HT-29 (cell line): Measurements from ENCODE around the gene ZNF346. TPM values are rescaled to one million over a fixed set of nuclear protein-coding genes. Genes with fewer than 3 reads are reported as not detected.
"Not testable (repeated sequence)": the region's sequence is repeated elsewhere in the genome, so short reads cannot be mapped to it uniquely, and the experiment has no call there.

Experiments used
- DNase-seq: peaks from one replicate; pipeline ENCODE4 v3.0.0-alpha.2; 2015; ENCODE audit warnings: low spot score
- total RNA-seq: library from RNA; depleted of rRNA; stranded (reverse); fragments of >200 nt; shearing (Covaris generic); gene quantifications from 2 replicates; pipeline ENCODE4 v1.2.3, GENCODE V29; 2014; rRNA removed

ZNF346 gene, protein sequence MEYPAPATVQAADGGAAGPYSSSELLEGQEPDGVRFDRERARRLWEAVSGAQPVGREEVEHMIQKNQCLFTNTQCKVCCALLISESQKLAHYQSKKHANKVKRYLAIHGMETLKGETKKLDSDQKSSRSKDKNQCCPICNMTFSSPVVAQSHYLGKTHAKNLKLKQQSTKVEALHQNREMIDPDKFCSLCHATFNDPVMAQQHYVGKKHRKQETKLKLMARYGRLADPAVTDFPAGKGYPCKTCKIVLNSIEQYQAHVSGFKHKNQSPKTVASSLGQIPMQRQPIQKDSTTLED
- total RNA-seq: 15.9 TPM in 2 replicates

DNA sequence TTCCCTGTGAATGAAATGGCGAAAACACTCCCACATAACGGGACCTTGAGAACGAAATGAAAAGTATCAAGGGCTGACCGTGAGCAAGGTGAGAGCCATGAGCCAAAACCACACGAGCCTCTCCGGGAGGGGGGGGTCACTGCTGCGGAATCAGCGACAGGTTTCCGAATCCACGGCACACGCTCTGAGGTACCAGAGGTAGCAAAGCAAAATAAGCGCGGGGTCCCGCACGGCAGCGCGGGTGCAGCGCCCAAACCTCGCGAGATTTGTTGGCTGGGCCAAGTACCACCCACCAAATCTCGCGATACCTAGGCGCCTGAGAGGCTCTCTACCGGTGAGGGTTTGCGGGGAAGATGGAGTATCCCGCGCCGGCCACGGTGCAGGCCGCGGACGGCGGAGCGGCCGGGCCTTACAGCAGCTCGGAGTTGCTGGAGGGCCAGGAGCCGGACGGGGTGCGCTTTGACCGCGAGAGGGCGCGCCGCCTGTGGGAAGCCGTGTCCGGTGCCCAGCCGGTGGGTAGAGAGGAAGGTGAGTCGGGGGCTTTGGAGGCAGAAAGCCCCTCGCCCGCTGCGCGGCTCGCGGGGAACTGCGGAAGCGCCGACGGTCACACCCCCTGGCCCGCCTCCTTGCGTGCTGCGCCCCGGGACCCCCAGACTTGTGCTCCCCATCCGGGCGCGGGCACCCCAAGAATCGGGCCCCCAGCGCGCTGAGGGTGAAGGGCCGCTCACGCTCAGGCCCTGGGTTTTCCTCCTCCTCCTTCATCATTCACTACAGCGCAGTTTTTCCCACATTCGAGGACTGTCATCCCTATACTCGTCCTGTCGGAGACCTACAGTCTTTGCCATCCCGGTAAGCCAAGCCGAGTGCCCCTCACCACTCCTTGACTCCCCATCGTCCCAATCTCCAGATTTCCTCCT, at the start of gene ZNF346:
Gene ZNF346 (plus strand): TSS at position 311 of the 917 bp plus-strand sequence. CDS start 43 bp downstream, at position 354.
- peak; percentile 93 for DNase-seq

GRCh38 chr5:176979669-176980068, 42.8 kb upstream of the ZNF346 start:
- no peak for DNase-seq

DNA sequence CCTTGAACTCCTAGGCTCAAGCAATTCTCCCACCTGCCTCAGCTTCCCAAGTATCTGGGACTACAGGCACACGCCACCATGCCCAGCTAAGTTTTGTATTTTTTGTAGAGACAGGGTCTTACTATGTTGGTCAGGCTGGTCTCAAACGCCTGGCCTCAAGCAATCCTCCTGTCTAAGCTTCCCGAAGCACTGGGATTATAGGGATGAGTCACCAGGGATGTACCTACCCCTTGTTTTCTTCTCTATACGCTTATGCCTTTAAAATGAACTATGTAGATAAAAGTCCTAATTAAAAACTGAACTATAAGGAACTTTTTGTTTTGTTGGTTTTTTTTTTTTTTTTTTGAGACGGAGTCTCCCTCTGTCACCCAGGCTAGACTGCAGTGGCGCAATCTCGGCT, 41.7 kb upstream of the ZNF346 start:
- no peak for DNase-seq

GRCh38 chr5:176983112-176983511, 39.4 kb upstream of the ZNF346 start:
- not testable (repeated sequence) for DNase-seq

DNA sequence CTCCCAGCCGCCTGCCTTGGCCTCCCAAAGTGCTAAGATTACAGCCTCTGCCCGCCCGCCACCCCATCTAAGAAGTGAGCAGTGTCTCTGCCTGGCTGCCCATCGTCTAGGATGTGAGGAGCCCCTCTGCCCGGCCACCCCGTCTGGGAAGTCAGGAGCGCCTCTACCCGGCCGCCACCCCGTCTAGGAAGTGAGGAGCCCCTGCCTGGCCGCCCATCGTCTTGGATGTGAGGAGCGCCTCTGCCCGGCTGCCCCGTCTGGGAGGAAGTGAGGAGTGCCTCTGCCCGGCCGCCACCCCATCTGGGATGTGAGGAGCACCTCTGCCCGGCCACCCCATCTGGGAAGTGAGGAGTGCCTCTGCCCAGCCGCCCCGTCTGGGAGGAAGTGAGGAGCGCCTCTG, 38.9 kb upstream of the ZNF346 start:
- not testable (repeated sequence) for DNase-seq

DNA sequence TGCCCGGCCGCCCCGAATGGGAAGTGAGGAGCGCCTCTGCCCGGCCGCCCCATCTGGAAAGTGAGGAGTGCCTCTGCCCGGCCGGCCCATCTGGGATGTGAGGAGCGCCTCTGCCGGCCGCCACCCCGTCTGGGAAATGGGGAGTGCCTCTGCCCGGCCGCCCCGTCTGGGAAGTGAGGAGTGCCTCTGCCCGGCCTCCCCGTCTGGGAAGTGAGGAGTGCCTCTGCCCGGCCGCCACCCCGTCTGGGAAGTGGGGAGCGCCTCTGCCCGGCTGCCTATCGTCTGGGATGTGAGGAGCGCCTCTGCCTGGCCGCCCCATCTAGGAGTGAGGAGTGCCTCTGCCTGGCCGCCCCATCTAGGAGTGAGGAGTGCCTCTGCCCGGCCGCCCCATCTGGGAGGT, 38.3 kb upstream of the ZNF346 start:
- not testable (repeated sequence) for DNase-seq

GRCh38 chr5:176985516-176985915, 37.0 kb upstream of the ZNF346 start:
- DNase-seq: no peak

DNA sequence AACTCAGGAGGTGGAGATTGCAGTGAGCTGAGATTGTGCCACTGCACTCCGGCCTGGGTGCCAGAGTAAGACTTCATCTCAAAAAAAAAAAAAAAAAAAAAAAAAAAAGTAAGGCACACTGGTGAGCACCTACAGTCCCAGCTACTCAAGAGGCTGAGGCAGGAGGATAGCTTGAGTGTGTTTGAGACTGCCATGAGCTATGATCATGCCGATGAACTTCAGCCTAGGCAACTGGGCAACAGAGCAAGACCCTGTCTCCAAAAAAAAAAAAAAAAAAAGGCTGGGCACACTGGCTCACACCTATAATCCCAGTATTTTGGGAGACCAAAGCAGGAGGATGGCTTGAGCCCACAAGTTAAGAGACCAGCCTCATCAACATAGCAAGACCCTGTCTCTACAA, 36.2 kb upstream of the ZNF346 start:
- DNase-seq: no peak

DNA sequence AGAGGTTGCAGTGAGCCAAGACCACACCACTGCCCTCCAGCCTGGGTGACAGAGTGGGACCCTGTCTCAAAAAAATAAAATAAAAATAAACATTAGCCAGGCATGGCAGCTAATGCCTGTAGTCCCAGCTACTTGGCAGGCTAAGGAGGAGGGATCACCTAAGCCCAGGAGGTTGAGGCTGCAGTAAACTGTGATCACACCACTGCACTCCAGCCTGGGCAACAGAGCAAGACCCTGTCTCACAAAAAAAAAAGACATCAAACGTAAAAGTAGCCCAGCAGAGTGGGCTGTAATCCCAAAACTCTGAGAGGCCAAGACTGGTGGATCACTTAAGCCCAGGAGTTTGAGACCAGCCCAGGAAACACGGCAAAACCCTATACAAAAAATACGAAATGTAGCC, 34.9 kb upstream of the ZNF346 start:
- no peak for DNase-seq

DNA sequence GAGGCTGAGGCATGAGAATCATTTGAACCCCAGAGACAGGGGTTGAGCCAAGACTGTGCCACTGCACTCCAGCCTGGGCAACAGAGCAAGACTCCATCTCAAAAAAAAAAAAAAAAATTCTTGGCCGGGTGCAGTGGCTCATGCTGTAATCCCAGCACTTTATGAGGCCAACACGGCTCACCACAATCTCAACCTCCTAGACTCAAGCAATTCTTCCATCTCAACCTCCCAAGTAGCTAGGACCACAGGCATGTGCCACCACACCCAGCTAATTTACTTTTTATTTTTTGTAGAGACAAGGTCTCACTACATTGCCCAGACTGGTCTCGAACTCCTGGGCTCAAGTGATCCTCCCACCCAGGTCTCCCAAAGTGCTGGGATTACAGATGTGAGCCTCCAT, 29.4 kb upstream of the ZNF346 start:
- DNase-seq: not testable (repeated sequence)

- no peak for DNase-seq
Measured at GRCh38 chr5:176994460-176995121, 27.9 kb upstream of the ZNF346 start.

- no peak for DNase-seq
Measured at GRCh38 chr5:176995122-176995490, 27.4 kb upstream of the ZNF346 start.

- no peak for DNase-seq
Measured at GRCh38 chr5:176995896-176996767, 26.4 kb upstream of the ZNF346 start.

DNA sequence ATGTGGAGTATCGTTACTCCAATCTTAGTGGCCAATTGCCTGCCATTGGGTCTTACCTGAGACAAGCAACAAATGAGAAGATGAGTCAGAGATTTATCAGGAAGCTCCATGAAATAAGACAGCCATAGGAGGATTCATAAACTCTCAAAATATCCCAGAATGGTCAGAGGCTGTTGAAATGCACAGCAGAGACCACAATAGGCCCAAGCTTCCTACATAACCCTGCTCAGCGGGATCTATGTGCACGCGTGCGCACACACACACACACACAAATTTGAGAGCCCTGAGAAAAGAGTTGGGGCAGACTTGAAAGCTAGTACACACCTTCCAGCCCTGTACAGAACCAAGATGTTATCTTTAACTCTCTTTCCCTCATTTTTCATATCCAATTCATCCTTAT, 25.7 kb upstream of the ZNF346 start:
- no peak for DNase-seq

GRCh38 chr5:176998828-176999227, 23.7 kb upstream of the ZNF346 start:
- no peak for DNase-seq

DNA sequence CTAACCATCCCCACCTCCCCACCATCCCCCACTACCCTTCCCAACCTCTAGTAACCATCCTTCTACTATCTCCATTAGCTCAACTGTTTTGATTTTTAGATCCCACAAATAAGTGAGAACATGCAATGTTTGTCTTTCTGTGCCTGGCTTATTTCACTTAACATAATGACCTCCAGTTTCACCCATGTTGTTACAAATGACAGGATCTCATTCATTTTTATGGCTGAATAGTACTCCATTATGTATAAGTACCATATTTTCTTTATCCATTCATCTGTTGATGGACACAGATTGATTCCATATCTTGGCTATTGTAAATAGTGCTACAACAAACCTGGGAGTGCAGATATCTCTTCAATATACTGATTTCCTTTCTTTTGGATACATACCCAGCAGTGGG, 23.0 kb upstream of the ZNF346 start:
- DNase-seq: not testable (repeated sequence)

DNA sequence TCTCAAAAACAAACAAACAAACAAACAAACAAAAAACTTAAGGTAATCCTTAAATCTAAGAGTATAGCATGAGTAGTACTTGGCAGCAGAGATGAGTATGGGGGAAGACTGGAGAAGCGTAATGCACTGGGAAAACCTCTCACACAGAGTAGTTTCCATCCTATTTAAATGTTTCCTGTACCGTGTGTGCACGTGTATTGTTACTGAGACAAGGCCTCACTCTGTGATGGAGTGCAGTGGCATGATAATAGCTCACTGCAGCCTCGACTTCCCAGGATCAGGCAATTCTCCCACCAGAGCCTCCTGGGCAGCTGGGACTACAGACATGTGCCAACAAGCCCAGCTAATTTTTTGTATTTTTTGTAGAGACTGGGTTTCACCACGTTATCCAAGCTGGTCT, 18.8 kb upstream of the ZNF346 start:
- no peak for DNase-seq

DNA sequence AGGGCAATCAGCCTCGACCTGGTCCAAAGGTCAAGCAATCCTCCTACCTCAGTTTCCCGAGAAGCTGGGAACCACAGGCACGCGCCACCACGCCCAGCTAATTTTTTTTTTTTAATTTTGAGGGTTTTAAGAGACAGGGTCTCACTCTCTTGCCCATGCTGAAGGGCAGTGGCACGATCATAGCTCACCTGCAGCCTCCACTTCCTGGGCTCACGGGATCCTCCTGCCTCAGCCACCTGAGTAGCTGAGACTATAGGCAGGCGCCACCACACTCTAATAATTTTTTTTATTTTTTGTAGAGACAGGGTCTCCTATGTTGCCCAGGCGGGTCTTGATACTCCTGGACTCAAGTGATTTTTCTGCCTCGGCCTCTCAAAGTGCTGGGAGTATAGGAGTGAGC, 17.5 kb upstream of the ZNF346 start:
- no peak for DNase-seq

GRCh38 chr5:177005619-177006264, 16.8 kb upstream of the ZNF346 start:
- peak; percentile 83 for DNase-seq

DNA sequence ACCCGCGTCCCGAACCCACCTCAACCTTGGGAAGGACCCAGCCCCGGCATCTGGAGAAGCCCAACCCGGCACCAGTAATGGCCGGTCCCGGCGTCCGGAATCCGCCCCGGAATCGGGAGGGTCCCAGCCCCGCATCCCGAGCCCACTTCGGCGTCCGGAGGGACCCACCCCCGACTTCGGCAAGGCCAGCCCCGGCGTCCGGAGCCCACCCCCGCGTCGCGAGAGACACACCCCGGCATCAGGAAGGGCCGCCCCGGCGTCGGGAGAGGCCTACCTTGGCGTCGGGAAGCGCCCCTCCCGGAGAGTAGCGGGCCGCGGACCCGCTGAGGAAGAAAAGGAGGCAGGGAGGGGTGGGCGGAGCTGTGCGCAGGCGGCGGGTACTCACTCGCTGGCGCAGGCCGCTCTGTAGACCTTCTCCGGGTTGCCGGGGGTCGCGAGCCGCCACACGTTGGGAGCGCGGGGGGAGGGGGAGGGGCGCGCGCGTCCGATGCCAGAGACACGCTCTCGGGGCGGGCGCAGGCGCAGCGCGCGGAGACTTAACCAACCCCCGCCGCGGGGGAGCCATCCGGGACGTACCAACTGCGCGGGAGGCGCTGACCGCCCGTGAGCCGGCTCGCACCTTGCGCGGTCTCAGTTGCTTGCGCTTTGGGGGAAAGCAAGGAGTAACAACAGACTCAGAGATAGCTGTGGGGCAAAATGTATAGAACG, 16.1 kb upstream of the ZNF346 start, which contains the start of gene UIMC1:
Gene UIMC1 (minus strand): TSS at position 515 of the 708 bp plus-strand sequence. CDS start 24,164 bp downstream, outside the sequence.
- peak; percentile 90 for DNase-seq
